IMR-90 (cell line): ENCODE measurements around the gene PRLR. TPM values are rescaled to one million over a fixed set of nuclear protein-coding genes. Genes with fewer than 3 reads are reported as not detected.
A peak's percentile ranks its signal among the peaks of the same experiment; 100 is the strongest.

Source experiments
- ATAC-seq: fragments of 200-7000 bp; cut with Tn5 transposase; 2 replicates; pipeline ENCODE4 v1.9.1; 2020; ENCODE audit warnings: low read depth, mild to moderate bottlenecking, moderate library complexity
- BruUV-seq: library from RNA; stranded (reverse); fragments of 400-500 nt; replicated peaks from 2 replicates; lab custom pipeline; 2021; lab: Mats Ljungman, UMichigan
- CTCF ChIA-PET: fragments of 300-600 bp; formaldehyde crosslinking; extraction: SDS; loops from one replicate; lab custom pipeline; 2021; ENCODE audit warnings: antibody characterized with exemption; lab: Yijun Ruan, JAX
- POLR2A ChIA-PET: fragments of 300-600 bp; sonication (Branson Sonifier 250); formaldehyde crosslinking; loops from one replicate; lab custom pipeline; 2022; ENCODE audit warnings: antibody characterized with exemption; ENCODE audit not compliant: unreplicated experiment; lab: Charles Lee
- DNase-seq: peaks from one replicate; pipeline ENCODE4 v3.0.0; 2013
- H2AFZ ChIP-seq: replicated peaks from 2 replicates; pipeline ENCODE3; 2013; ENCODE audit warnings: low read length, mild to moderate bottlenecking; ENCODE audit not compliant: poor library complexity
- H2AK5ac ChIP-seq: 2 replicates; pipeline ENCODE4 v1.6.1; 2013; ENCODE audit warnings: low read depth, low read length, inconsistent platforms
- H2AK9ac ChIP-seq: replicated peaks from 2 replicates; pipeline ENCODE3; 2013; ENCODE audit warnings: mild to moderate bottlenecking, low read depth, low read length, moderate library complexity; ENCODE audit not compliant: poor library complexity
- H2BK120ac ChIP-seq: 2 replicates; pipeline ENCODE4 v1.6.1; 2013; ENCODE audit warnings: low read depth, low read length, inconsistent platforms
- H2BK15ac ChIP-seq: 3 replicates; pipeline ENCODE4 v1.6.1; 2013; ENCODE audit warnings: low read depth, low read length, inconsistent platforms
- H2BK20ac ChIP-seq: 2 replicates; pipeline ENCODE4 v1.6.1; 2013; ENCODE audit warnings: low read depth, mild to moderate bottlenecking, inconsistent platforms, low read length, moderate library complexity
- H2BK5ac ChIP-seq: 2 replicates; pipeline ENCODE4 v1.6.1; 2013; ENCODE audit warnings: mild to moderate bottlenecking, low read depth, low read length, inconsistent platforms; ENCODE audit not compliant: poor library complexity, severe bottlenecking
- H3K14ac ChIP-seq: replicated peaks from 2 replicates; pipeline ENCODE4 v1.6.1; 2013; ENCODE audit warnings: low read depth, low read length, inconsistent platforms
- H3K18ac ChIP-seq: 2 replicates; pipeline ENCODE4 v1.6.1; 2013; ENCODE audit warnings: low read depth, low read length, control low read depth
- H3K23ac ChIP-seq: 2 replicates; pipeline ENCODE4 v1.6.1; 2013; ENCODE audit warnings: low read depth, low read length, inconsistent platforms
- H3K27ac ChIP-seq: 2 replicates; pipeline ENCODE4 v1.5.1; 2013; ENCODE audit warnings: mild to moderate bottlenecking, control low read depth, low read length; ENCODE audit not compliant: insufficient read depth
- H3K27me3 ChIP-seq: 2 replicates; pipeline ENCODE4 v1.6.1; 2013; ENCODE audit warnings: low read length; ENCODE audit not compliant: control insufficient read depth, insufficient read depth
- H3K36me3 ChIP-seq: 2 replicates; pipeline ENCODE4 v1.6.1; 2013; ENCODE audit warnings: low read length, mixed read lengths; ENCODE audit not compliant: control insufficient read depth, insufficient read depth
- H3K4ac ChIP-seq: 2 replicates; pipeline ENCODE4 v1.6.1; 2013; ENCODE audit warnings: low read depth, low read length, inconsistent platforms
- H3K4me1 ChIP-seq: 2 replicates; pipeline ENCODE4 v1.6.1; 2013; ENCODE audit warnings: low read length, mixed read lengths; ENCODE audit not compliant: control insufficient read depth, insufficient read depth
- H3K4me2 ChIP-seq: 2 replicates; pipeline ENCODE4 v1.6.1; 2013; ENCODE audit warnings: low read depth, mild to moderate bottlenecking, control low read depth, low read length, moderate library complexity
- H3K4me3 ChIP-seq: 2 replicates; pipeline ENCODE4 v1.5.1; 2013; ENCODE audit warnings: low read depth, mild to moderate bottlenecking, control low read depth, low read length, moderate library complexity; ENCODE audit not compliant: insufficient read depth
- H3K56ac ChIP-seq: 2 replicates; pipeline ENCODE4 v1.6.1; 2013; ENCODE audit warnings: low read length, inconsistent platforms; ENCODE audit not compliant: insufficient read depth; ENCODE audit errors: extremely low read depth
- H3K79me1 ChIP-seq, 2 experiments: 2 replicates each; pipeline ENCODE4 v1.6.1; 2013; ENCODE audit warnings: low read length in 2 of 2, inconsistent platforms in 1 of 2, low read depth in 1 of 2
- H3K9ac ChIP-seq: 2 replicates; pipeline ENCODE4 v1.6.1; 2013; ENCODE audit warnings: low read depth, low read length, control low read depth
- H3K9me1 ChIP-seq: 2 replicates; pipeline ENCODE4 v1.6.1; 2013; ENCODE audit warnings: low read length, inconsistent platforms; ENCODE audit not compliant: insufficient read depth
- H3K9me3 ChIP-seq: 2 replicates; pipeline ENCODE4 v1.6.1; 2013; ENCODE audit warnings: low read length; ENCODE audit not compliant: control insufficient read depth, insufficient read depth
- H4K20me1 ChIP-seq: 2 replicates; pipeline ENCODE4 v1.6.1; 2013; ENCODE audit warnings: low read length, inconsistent platforms; ENCODE audit not compliant: insufficient read depth
- H4K5ac ChIP-seq: 2 replicates; pipeline ENCODE4 v1.6.1; 2013; ENCODE audit warnings: mild to moderate bottlenecking, low read depth, low read length, control low read depth
- H4K8ac ChIP-seq, 2 experiments: 2 replicates each; pipeline ENCODE4 v1.6.1; 2013; ENCODE audit warnings: low read depth in 2 of 2, low read length in 2 of 2, control low read depth in 1 of 2, inconsistent platforms in 1 of 2
- H4K91ac ChIP-seq: 2 replicates; pipeline ENCODE4 v1.6.1; 2013; ENCODE audit warnings: low read depth, low read length, inconsistent platforms; ENCODE audit not compliant: insufficient read depth
- CTCF ChIP-seq: conservative IDR thresholded peaks from 2 replicates; pipeline ENCODE4 v1.5.1; 2012; ENCODE audit warnings: mild to moderate bottlenecking, low read depth, low read length, improper control_type of control experiment
- FOS ChIP-seq: fragments of 150-350 bp; IDR thresholded peaks from 2 replicates; pipeline ENCODE4 v1.6.1; 2016; ENCODE audit warnings: low read depth, low read length
- RAD21 ChIP-seq: IDR thresholded peaks from 2 replicates; pipeline ENCODE4 v1.6.1; 2012; ENCODE audit warnings: low read length, improper control_type of control experiment
- RCOR1 ChIP-seq: IDR thresholded peaks from 2 replicates; pipeline ENCODE4 v1.6.1; 2012; ENCODE audit warnings: mild to moderate bottlenecking, low read length, improper control_type of control experiment; ENCODE audit not compliant: insufficient replicate concordance
- SMC3 ChIP-seq: fragments of 150-350 bp; IDR thresholded peaks from 2 replicates; pipeline ENCODE4 v1.6.1; 2016; ENCODE audit warnings: low read depth, mild to moderate bottlenecking, antibody characterized with exemption, low read length, moderate library complexity
- USF2 ChIP-seq: fragments of 150-350 bp; IDR thresholded peaks from 2 replicates; pipeline ENCODE4 v1.6.1; 2017; ENCODE audit warnings: mild to moderate bottlenecking, antibody characterized with exemption, low read length, low read depth
- WGBS, 2 experiments: methylation state at CpG; one replicate each; pipeline versions ENCODE4 v1.1.5 to v1.1.7; 2013; ENCODE audit warnings: missing lambda C conversion rate in 2 of 2; ENCODE audit not compliant: insufficient read length in 1 of 2; ENCODE audit errors: extremely low coverage in 2 of 2; 5-methylcytosine and 5-hydroxymethylcytosine counted together
- dilution Hi-C: fragments of 300-500 bp; cut with HindIII; formaldehyde crosslinking; loops from one replicate; pipeline ENCODE4 v1.14.3; 2018; ENCODE audit warnings: low sequenced_read_pairs; ENCODE audit not compliant: unreplicated experiment
- in situ Hi-C: fragments of 300-500 bp; cut with MboI; formaldehyde crosslinking; loops from 3 replicates; pipeline ENCODE4 v1.14.3; 2019; ENCODE audit warnings: low sequenced_read_pairs, inconsistent platforms, mixed read lengths
- intact Hi-C: fragments of 100-400 bp; cut with micrococcal nuclease; formaldehyde crosslinking; loops from 2 replicates; pipeline ENCODE4 v1.10.0; 2022
- polyA plus RNA-seq, 3 experiments: library from polyadenylated mRNA; depleted of rRNA; stranded (reverse); fragments of >200 nt; gene quantifications; 2 replicates each; pipeline ENCODE4 v1.2.3, GENCODE V29; 2012; ENCODE audit warnings: low replicate concordance in 1 of 3
- total RNA-seq: library from RNA; depleted of rRNA; stranded (reverse); fragments of >200 nt; gene quantifications from 2 replicates; pipeline ENCODE4 v1.2.3, GENCODE V29; 2012

The PRLR gene
- total and polyA plus RNA-seq, 2 of the 4 experiments (the other 2 are of a cell fraction): 0.24 to 0.54 TPM

- WGBS, 2 experiments: 100% methylated on average over 1 of the region's 5 CpGs; no CpG with 5 or more reads in 1 of the 2 experiments
- dilution Hi-C loops (no loop called here), in situ Hi-C loops (no loop called here), intact Hi-C loops (loop anchor here (1.0 kb wide), 2 partner anchors 113 to 724 kb away; no protein-coding TSS in a partner anchor)
- no peak overlapping the region for H2BK120ac ChIP-seq
- no peaks in the 10 kb centered on the region for H3K4me1 ChIP-seq
- DNase-seq: peak; percentile 52
- ChIA-PET CTCF (interaction anchor here (0.6 to 1.3 kb wide), 2 partner anchors 9 to 19 kb away, joined by 3 read pairs; no protein-coding TSS in a partner anchor), POLR2A (no interaction called here)
- BruUV-seq: no TSS peak
- H2AK9ac ChIP-seq: peak overlapping the region; percentile 34
- H3K4me3 ChIP-seq: no peak overlapping the region
- H3K4ac ChIP-seq: no peak overlapping the region
- no peak overlapping the region for H3K23ac ChIP-seq
- no peak overlapping the region for H2BK5ac ChIP-seq
- H3K14ac ChIP-seq: no peak overlapping the region
- peaks cover 7% of the 10 kb centered on the region for H3K9me1 ChIP-seq
- no peaks in the 10 kb centered on the region for H4K20me1 ChIP-seq
- peak; percentile 84 for ATAC-seq
- peaks cover 24% of the 10 kb centered on the region for H3K27me3 ChIP-seq
- no peak overlapping the region for H3K18ac ChIP-seq
- H2BK15ac ChIP-seq: no peak overlapping the region
- H3K27ac ChIP-seq: no peak overlapping the region
- no peak overlapping the region for H3K56ac ChIP-seq
- H2AFZ ChIP-seq: no peak overlapping the region
- TF ChIP-seq RCOR1 (no peak), CTCF (peak; percentile 52), RAD21 (peak; percentile 47), FOS (no peak), USF2 (no peak), SMC3 (peak; percentile 61)
- no peak overlapping the region for H4K5ac ChIP-seq
- H2AK5ac ChIP-seq: no peak overlapping the region
- no peaks in the 10 kb centered on the region for H3K9me3 ChIP-seq
- no peaks in the 10 kb centered on the region for H3K36me3 ChIP-seq
- no peak overlapping the region for H3K9ac ChIP-seq
- H4K8ac ChIP-seq: no peak overlapping the region
- no peak overlapping the region for H2BK20ac ChIP-seq
- no peak overlapping the region for H4K91ac ChIP-seq
- no peak overlapping the region for H3K4me2 ChIP-seq
- H3K79me1 ChIP-seq: no peaks in the 10 kb centered on the region
These were observed 27.8 kb downstream of the PRLR start for GRCh38 chr5:35202319-35203111.
